Fibroblast of lung (primary cell): ENCODE measurements around the gene INSYN1. TPM values are rescaled to one million over a fixed set of nuclear protein-coding genes. Genes with fewer than 3 reads are reported as not detected.

ENCODE experiments used
- DNase-seq, 2 donors: peaks; one replicate each; pipeline versions ENCODE4 v3.0.0 to v3.0.0-alpha.2; 2010; ENCODE audit warnings: low read depth in 2 of 2
- H2AFZ ChIP-seq: 2 replicates; pipeline ENCODE4 v1.5.1; 2012; ENCODE audit warnings: low read length, control low read depth, inconsistent platforms
- H3K27ac ChIP-seq: 2 replicates; pipeline ENCODE4 v1.5.1; 2011; ENCODE audit warnings: low read length, control low read depth; ENCODE audit not compliant: insufficient read depth
- H3K27me3 ChIP-seq: 2 replicates; pipeline ENCODE4 v1.5.1; 2011; ENCODE audit warnings: mild to moderate bottlenecking, low read length; ENCODE audit not compliant: control insufficient read depth, insufficient read depth
- H3K36me3 ChIP-seq: 2 replicates; pipeline ENCODE4 v1.5.1; 2011; ENCODE audit warnings: low read length; ENCODE audit not compliant: control insufficient read depth, insufficient read depth
- H3K4me1 ChIP-seq: 2 replicates; pipeline ENCODE4 v1.5.1; 2011; ENCODE audit warnings: low read length; ENCODE audit not compliant: control insufficient read depth, insufficient read depth; ENCODE audit errors: extremely low read depth
- H3K4me2 ChIP-seq: 2 replicates; pipeline ENCODE4 v1.5.1; 2011; ENCODE audit warnings: low read length, control low read depth; ENCODE audit not compliant: insufficient read depth; ENCODE audit errors: extremely low read depth
- H3K4me3 ChIP-seq, 4 experiments: fragments of 200-600 bp in 1 of 4; sonication (generic) in 1 of 4; replicated peaks in 1 of 4; 2 replicates each; pipeline ENCODE4 v1.5.1; 2011 to 2016; ENCODE audit warnings: low read length in 4 of 4, low read depth in 3 of 4, mild to moderate bottlenecking in 3 of 4, control low read depth in 2 of 4, inconsistent platforms in 1 of 4, mixed read lengths in 1 of 4; ENCODE audit not compliant: insufficient read depth in 1 of 4; ENCODE audit errors: control extremely low read depth in 1 of 4
- H3K79me2 ChIP-seq: 2 replicates; pipeline ENCODE4 v1.5.1; 2012; ENCODE audit warnings: mild to moderate bottlenecking, low read length, inconsistent platforms; ENCODE audit not compliant: control insufficient read depth, insufficient read depth
- H3K9ac ChIP-seq: 2 replicates; pipeline ENCODE4 v1.5.1; 2011; ENCODE audit warnings: mild to moderate bottlenecking, low read length, control low read depth; ENCODE audit not compliant: insufficient read depth
- H3K9me3 ChIP-seq: 2 replicates; pipeline ENCODE4 v1.5.1; 2012; ENCODE audit warnings: low read depth, low read length; ENCODE audit not compliant: control insufficient read depth, insufficient read depth
- H4K20me1 ChIP-seq: 2 replicates; pipeline ENCODE4 v1.5.1; 2011; ENCODE audit warnings: low read length; ENCODE audit not compliant: control insufficient read depth, insufficient read depth; ENCODE audit errors: extremely low read depth
- CTCF ChIP-seq, 2 donors: IDR thresholded peaks in 1 of 2; conservative IDR thresholded peaks in 1 of 2; 1 replicate in 1 of 2; 2 replicates in 1 of 2; pipeline ENCODE4 v1.5.1; 2011 to 2012; ENCODE audit warnings: low read length in 2 of 2, control low read depth in 1 of 2, inconsistent platforms in 1 of 2, low read depth in 1 of 2, mild to moderate bottlenecking in 1 of 2
- EZH2 ChIP-seq: IDR thresholded peaks from 2 replicates; pipeline ENCODE4 v1.5.1; 2012; ENCODE audit warnings: low read length, control low read depth, mild to moderate bottlenecking; ENCODE audit errors: missing control alignments
- polyA plus RNA-seq, 2 donors: library from polyadenylated mRNA; depleted of rRNA in 1 of 2; stranded (reverse) in 1 of 2; unstranded in 1 of 2; fragments of >200 nt; gene quantifications; 2 replicates each; pipeline ENCODE4 v1.2.1, GENCODE V29; 2011 to 2012; ENCODE audit warnings: missing spikeins in 1 of 2
- total RNA-seq: library from RNA; depleted of rRNA; stranded (reverse); fragments of >200 nt; gene quantifications from 2 replicates; pipeline ENCODE4 v1.2.1, GENCODE V29; 2014

The INSYN1 gene
- total and polyA plus RNA-seq, 2 donors (not counting 1 experiment from before 2014, with no cell fraction given): 0.51 to 1.2 TPM

- H3K4me1 ChIP-seq: no peaks in the 10 kb centered on the region
- H3K4me3 ChIP-seq: no peak overlapping the region
- peaks cover 36% of the 10 kb centered on the region for H3K36me3 ChIP-seq
- no peak overlapping the region for H3K9ac ChIP-seq
- H3K9me3 ChIP-seq: no peaks in the 10 kb centered on the region
- peaks cover 3% of the 10 kb centered on the region for H4K20me1 ChIP-seq
- H3K27me3 ChIP-seq: no peaks in the 10 kb centered on the region
- H3K79me2 ChIP-seq: no peaks in the 10 kb centered on the region
- no peak overlapping the region for H2AFZ ChIP-seq
- H3K4me2 ChIP-seq: no peak overlapping the region
- DNase-seq: no peak
- TF ChIP-seq CTCF (conservative IDR thresholded peaks at IDR 0.05 in 1 of 2, IDR thresholded peaks at IDR 0.05 in 1 of 2; ENCODE audit: low read depth in 1 of 2, low read length in 2 of 2): no peak
- no peak for TF ChIP-seq EZH2
- no peak overlapping the region for H3K27ac ChIP-seq
Measured at GRCh38 chr15:73710321-73710720, 42.8 kb downstream of the INSYN1 start.

GRCh38 chr15:73709686-73710085 lies 43.5 kb downstream of the INSYN1 start:
- no peak for DNase-seq
- Histone ChIP-seq H3K4me1 (no peaks in the 10 kb centered on the region), H4K20me1 (peaks cover 3% of the 10 kb centered on the region), H3K9me3 (no peaks in the 10 kb centered on the region), H3K27ac (no peak overlapping the region), H3K4me3 (no peak overlapping the region), H3K36me3 (peaks cover 39% of the 10 kb centered on the region), H3K79me2 (no peaks in the 10 kb centered on the region), H3K9ac (no peak overlapping the region), H3K27me3 (no peaks in the 10 kb centered on the region), H3K4me2 (no peak overlapping the region), H2AFZ (no peak overlapping the region)
- TF ChIP-seq CTCF (conservative IDR thresholded peaks at IDR 0.05 in 1 of 2, IDR thresholded peaks at IDR 0.05 in 1 of 2; ENCODE audit: low read depth in 1 of 2, low read length in 2 of 2) (no peak), EZH2 (no peak)

GRCh38 chr15:73709241-73709640 lies 43.9 kb downstream of the INSYN1 start:
- DNase-seq: no peak
- Histone ChIP-seq H3K36me3 (peaks cover 42% of the 10 kb centered on the region), H3K9me3 (no peaks in the 10 kb centered on the region), H2AFZ (no peak overlapping the region), H3K4me3 (no peak overlapping the region), H3K79me2 (no peaks in the 10 kb centered on the region), H3K9ac (no peak overlapping the region), H3K4me1 (no peaks in the 10 kb centered on the region), H3K4me2 (no peak overlapping the region), H4K20me1 (peaks cover 3% of the 10 kb centered on the region), H3K27ac (no peak overlapping the region), H3K27me3 (no peaks in the 10 kb centered on the region)
- TF ChIP-seq CTCF (conservative IDR thresholded peaks at IDR 0.05 in 1 of 2, IDR thresholded peaks at IDR 0.05 in 1 of 2; ENCODE audit: low read depth in 1 of 2, low read length in 2 of 2) (no peak), EZH2 (no peak)
